Lung (tissue), 12 donors: ENCODE measurements around the gene CCDC15. TPM values are rescaled to one million over a fixed set of nuclear protein-coding genes. Genes with fewer than 3 reads are reported as not detected.

Experiments
- ATAC-seq: fragments of 200-7000 bp; cut with Tn5 transposase; one replicate; pipeline ENCODE4 v1.9.1; 2020; ENCODE audit warnings: moderate number of reproducible peaks; ENCODE audit not compliant: insufficient read depth, low FRiP score
- DNase-seq, 3 donors: peaks; one replicate each; pipeline ENCODE4 v3.0.0-alpha.2; 2013 to 2017
- H3K27ac ChIP-seq, 2 donors: one replicate each; pipeline ENCODE4 v1.5.1; 2013; ENCODE audit warnings: mild to moderate bottlenecking in 2 of 2, moderate library complexity in 2 of 2, control low read depth in 1 of 2, inconsistent platforms in 1 of 2, low read depth in 1 of 2, low read length in 1 of 2
- H3K27me3 ChIP-seq, 3 donors: one replicate each; pipeline ENCODE4 v1.5.1; 2013; ENCODE audit warnings: low read length in 2 of 3; ENCODE audit not compliant: control insufficient read depth in 3 of 3, insufficient read depth in 3 of 3
- H3K36me3 ChIP-seq, 4 donors: one replicate each; pipeline ENCODE4 v1.5.1; 2013; ENCODE audit warnings: low read length in 4 of 4, mild to moderate bottlenecking in 1 of 4, moderate library complexity in 1 of 4; ENCODE audit not compliant: control insufficient read depth in 4 of 4, insufficient read depth in 4 of 4
- H3K4me1 ChIP-seq, 5 donors: one replicate each; pipeline ENCODE4 v1.5.1; 2013; ENCODE audit warnings: low read length in 5 of 5, mild to moderate bottlenecking in 2 of 5, moderate library complexity in 1 of 5; ENCODE audit not compliant: control insufficient read depth in 5 of 5, insufficient read depth in 5 of 5
- H3K4me3 ChIP-seq: one replicate; pipeline ENCODE4 v1.5.1; 2013; ENCODE audit warnings: mild to moderate bottlenecking, control low read depth, moderate library complexity
- H3K9ac ChIP-seq, 2 donors: one replicate each; pipeline ENCODE4 v1.5.1; 2013; ENCODE audit warnings: low read length in 2 of 2, control low read depth in 1 of 2; ENCODE audit not compliant: insufficient read depth in 1 of 2
- H3K9me3 ChIP-seq, 4 donors: one replicate each; pipeline ENCODE4 v1.5.1; 2013; ENCODE audit warnings: low read length in 3 of 4, mild to moderate bottlenecking in 1 of 4, moderate library complexity in 1 of 4; ENCODE audit not compliant: control insufficient read depth in 4 of 4, insufficient read depth in 3 of 4
- CTCF ChIP-seq: IDR thresholded peaks from 2 replicates; pipeline ENCODE4 v1.5.1; 2012; ENCODE audit warnings: mild to moderate bottlenecking; ENCODE audit errors: control extremely low read depth, extremely low read depth
- WGBS, 2 donors: extraction: QIAGEN DNeasy Blood & Tissue Kit; methylation state at CpG; one replicate each; pipeline ENCODE4 v1.1.7; 2013; 5-methylcytosine and 5-hydroxymethylcytosine counted together
- polyA plus RNA-seq, 2 donors: library from polyadenylated mRNA; stranded (reverse); fragments of 200-250 nt; gene quantifications; one replicate each; pipeline ENCODE4 v1.2.1, GENCODE V29; 2013
- total RNA-seq, 2 donors: library from RNA; depleted of rRNA in 1 of 2; stranded (reverse); fragments of >200 nt in 1 of 2; gene quantifications; one replicate each; pipeline ENCODE4 v1.2.1, GENCODE V29; 2014 to 2021
- donor health status: control.
- donor health status: control.
- donor health status: Bipolar disorder and iron deficiency.
- donor health status: healthy.
- donor health status: DM: yes; HTN: yes; CAD: no.

The CCDC15 gene
- total and polyA plus RNA-seq, 4 donors, result 0.65 to 5.1 (median 1.1) TPM

- H3K4me1 ChIP-seq, result no peaks in the 10 kb centered on the region
- no peaks in the 10 kb centered on the region for H3K9me3 ChIP-seq
- no peak for ATAC-seq
- H3K27ac ChIP-seq, result no peak overlapping the region
- no peak for DNase-seq
- TF ChIP-seq CTCF, result no peak
- H3K36me3 ChIP-seq, result no peaks in the 10 kb centered on the region
- no peaks in the 10 kb centered on the region for H3K27me3 ChIP-seq
- no peak overlapping the region for H3K9ac ChIP-seq
- WGBS, 2 donors, result 83% methylated on average over 11 of the region's 11 CpGs
- H3K4me3 ChIP-seq, result no peak overlapping the region
These were observed 129.5 kb downstream of the CCDC15 start for GRCh38 chr11:125083312-125084056.

GRCh38 chr11:125084057-125084416 is 130.0 kb downstream of the CCDC15 start:
- no peaks in the 10 kb centered on the region for H3K27me3 ChIP-seq
- TF ChIP-seq CTCF, result no peak
- no peak overlapping the region for H3K27ac ChIP-seq
- H3K36me3 ChIP-seq, result no peaks in the 10 kb centered on the region
- ATAC-seq (no peak), DNase-seq (no peak)
- no peak overlapping the region for H3K9ac ChIP-seq
- no peak overlapping the region for H3K4me3 ChIP-seq
- H3K9me3 ChIP-seq, result no peaks in the 10 kb centered on the region
- no peaks in the 10 kb centered on the region for H3K4me1 ChIP-seq
- WGBS, 2 donors, result 92 to 95% methylated on average over 11 of the region's 11 CpGs

GRCh38 chr11:125084761-125085231 is 130.8 kb downstream of the CCDC15 start:
- Histone ChIP-seq H3K36me3 (no peaks in the 10 kb centered on the region), H3K4me1 (no peaks in the 10 kb centered on the region), H3K27ac (no peak overlapping the region), H3K9me3 (no peaks in the 10 kb centered on the region), H3K9ac (no peak overlapping the region), H3K27me3 (no peaks in the 10 kb centered on the region), H3K4me3 (no peak overlapping the region)
- no peak for TF ChIP-seq CTCF
- no peak for ATAC-seq
- DNase-seq, result no peak
- 89 to 95% methylated on average over 8 of the region's 8 CpGs for WGBS, 2 donors
